HUES64 (cell line): ENCODE measurements around the gene LRP1.
A peak's percentile ranks its signal among the peaks of the same experiment; 100 is the strongest.

ENCODE experiments used
- H3K27ac ChIP-seq: 2 replicates; pipeline ENCODE4 v1.7.0; 2013; ENCODE audit warnings: low read depth, low read length, inconsistent platforms
- H3K27me3 ChIP-seq: 2 replicates; pipeline ENCODE4 v1.6.1; 2013; ENCODE audit warnings: mild to moderate bottlenecking, low read length; ENCODE audit not compliant: insufficient read depth
- H3K36me3 ChIP-seq: 2 replicates; pipeline ENCODE4 v1.6.1; 2013; ENCODE audit warnings: mild to moderate bottlenecking, low read length; ENCODE audit not compliant: insufficient read depth
- H3K4me1 ChIP-seq: 2 replicates; pipeline ENCODE4 v1.6.1; 2013; ENCODE audit warnings: mild to moderate bottlenecking, low read length, moderate library complexity; ENCODE audit not compliant: insufficient read depth
- H3K4me3 ChIP-seq: 2 replicates; pipeline ENCODE4 v1.5.1; 2013; ENCODE audit warnings: mild to moderate bottlenecking, low read length, moderate library complexity
- H3K9ac ChIP-seq: 2 replicates; pipeline ENCODE4 v1.6.1; 2013; ENCODE audit warnings: mild to moderate bottlenecking, low read depth, low read length
- H3K9me3 ChIP-seq: 2 replicates; pipeline ENCODE4 v1.6.1; 2013; ENCODE audit warnings: low read depth, low read length; ENCODE audit not compliant: insufficient read depth
- WGBS: fragments of 150-250, 120-280 bp; methylation state at CpG from one replicate; pipeline ENCODE4 v1.1.7; 2013; ENCODE audit warnings: missing lambda C conversion rate; 5-methylcytosine and 5-hydroxymethylcytosine counted together

The LRP1 gene

GRCh38 chr12:57142727-57143126 lies 14.4 kb downstream of the LRP1 start:
- Histone ChIP-seq H3K27me3 (no peaks in the 10 kb centered on the region), H3K4me3 (no peak overlapping the region), H3K36me3 (peaks cover 89% of the 10 kb centered on the region), H3K9me3 (no peaks in the 10 kb centered on the region), H3K27ac (no peak overlapping the region), H3K4me1 (peaks cover 3% of the 10 kb centered on the region; the same call in 1 of the 2 replicates), H3K9ac (no peak overlapping the region)
- WGBS, result 88% methylated on average over 7 of the region's 7 CpGs

DNA sequence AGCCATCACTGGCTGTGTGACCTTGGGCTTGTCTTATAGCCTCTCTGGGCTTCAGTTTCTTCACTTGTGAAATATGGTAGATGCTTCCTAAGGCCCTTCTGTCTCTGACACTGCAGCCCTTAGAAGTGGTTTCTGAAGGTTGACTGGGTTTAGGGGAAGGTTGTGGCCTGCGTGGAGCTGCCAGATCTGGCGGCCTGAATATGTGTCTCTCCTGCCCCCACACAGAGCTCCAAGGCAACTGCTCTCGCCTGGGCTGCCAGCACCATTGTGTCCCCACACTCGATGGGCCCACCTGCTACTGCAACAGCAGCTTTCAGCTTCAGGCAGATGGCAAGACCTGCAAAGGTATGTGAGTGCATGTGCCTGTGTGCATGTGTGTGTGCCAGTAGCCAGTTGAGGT lies 15.2 kb downstream of the LRP1 start:
- Histone ChIP-seq H3K27ac (no peak overlapping the region), H3K4me3 (no peak overlapping the region), H3K9me3 (no peaks in the 10 kb centered on the region), H3K36me3 (peaks cover 91% of the 10 kb centered on the region), H3K9ac (no peak overlapping the region), H3K27me3 (no peaks in the 10 kb centered on the region), H3K4me1 (peaks cover 3% of the 10 kb centered on the region; the same call in 1 of the 2 replicates)
- 96% methylated on average over 4 of the region's 4 CpGs for WGBS

GRCh38 chr12:57145460-57146059 lies 17.3 kb downstream of the LRP1 start:
- Histone ChIP-seq H3K9ac (no peak overlapping the region), H3K27me3 (no peaks in the 10 kb centered on the region), H3K9me3 (no peaks in the 10 kb centered on the region), H3K27ac (no peak overlapping the region), H3K4me3 (no peak overlapping the region), H3K36me3 (peaks cover 88% of the 10 kb centered on the region), H3K4me1 (peaks cover 3% of the 10 kb centered on the region; the same call in 1 of the 2 replicates)
- WGBS, result 90% methylated on average over 10 of the region's 10 CpGs

GRCh38 chr12:57146092-57146491 lies 17.8 kb downstream of the LRP1 start:
- no peak overlapping the region for H3K27ac ChIP-seq
- H3K4me1 ChIP-seq, result peaks cover 3% of the 10 kb centered on the region; the same call in 1 of the 2 replicates
- H3K27me3 ChIP-seq, result no peaks in the 10 kb centered on the region
- H3K4me3 ChIP-seq, result no peak overlapping the region
- no peak overlapping the region for H3K9ac ChIP-seq
- no peaks in the 10 kb centered on the region for H3K9me3 ChIP-seq
- WGBS, result 83% methylated on average over 2 of the region's 2 CpGs
- peaks cover 88% of the 10 kb centered on the region for H3K36me3 ChIP-seq

DNA sequence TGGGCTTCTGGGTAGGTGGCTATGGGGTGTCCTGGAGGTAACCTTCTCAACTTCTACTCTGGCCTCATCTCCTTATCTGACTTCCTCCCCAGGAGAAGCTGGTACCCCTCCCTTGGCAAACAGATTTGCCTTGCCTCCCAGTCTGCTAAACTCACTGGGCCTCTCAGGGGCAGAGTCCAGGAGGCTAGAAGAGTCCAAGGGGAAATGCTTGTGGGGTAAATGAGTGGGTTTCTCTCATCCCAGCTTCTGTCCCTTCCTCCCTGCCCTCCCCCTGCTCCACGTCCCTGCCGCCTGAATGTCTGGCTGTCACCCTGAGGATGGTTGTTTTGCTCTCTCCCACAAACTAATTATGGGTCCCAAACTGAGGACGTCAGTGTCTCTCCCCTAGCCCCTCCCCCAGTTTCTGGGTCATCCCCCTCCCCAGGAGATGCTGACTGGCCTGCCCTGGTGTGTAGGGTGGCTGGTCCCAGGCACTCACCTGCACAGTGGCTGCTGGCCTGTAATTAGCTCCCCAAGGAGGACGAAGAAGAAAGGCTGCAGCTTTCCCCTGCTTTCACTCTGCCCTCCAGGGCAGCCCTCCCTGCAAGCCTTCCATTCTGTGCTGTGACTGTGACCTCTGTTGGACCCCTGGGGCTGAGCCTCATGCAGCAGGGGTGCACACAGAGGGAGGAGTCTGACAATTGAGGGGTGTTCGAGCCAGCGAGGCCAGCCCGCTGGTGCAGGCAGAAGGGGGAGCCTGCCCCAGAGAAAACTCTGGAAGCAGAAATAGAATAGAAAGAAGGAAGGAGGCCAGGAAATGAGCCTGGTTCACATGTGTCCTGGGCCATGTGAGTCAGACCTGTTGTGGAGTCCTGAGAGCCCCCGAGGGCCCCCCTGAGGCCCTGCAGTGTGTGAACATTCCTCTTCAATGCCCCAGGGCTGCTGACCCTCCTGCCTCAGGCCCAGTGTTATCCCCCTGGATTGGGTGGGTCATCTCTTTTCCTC lies 19.0 kb downstream of the LRP1 start, which contains the start of gene LRP1-AS:
Gene LRP1-AS, minus strand, starts transcription at position 659 of the 984 bp plus-strand sequence.
- Histone ChIP-seq H3K4me3 (no peak within 1 kb of the TSS), H3K9me3 (no peaks in the 10 kb centered on the region), H3K27ac (peak within 1 kb of the TSS; percentile 24), H3K9ac (no peak within 1 kb of the TSS), H3K27me3 (no peaks in the 10 kb centered on the region), H3K4me1 (peaks cover 5% of the 10 kb centered on the region; the same call in 1 of the 2 replicates), H3K36me3 (peaks cover 87% of the 10 kb centered on the region)
- 72% methylated on average over 8 of the region's 8 CpGs for WGBS

DNA sequence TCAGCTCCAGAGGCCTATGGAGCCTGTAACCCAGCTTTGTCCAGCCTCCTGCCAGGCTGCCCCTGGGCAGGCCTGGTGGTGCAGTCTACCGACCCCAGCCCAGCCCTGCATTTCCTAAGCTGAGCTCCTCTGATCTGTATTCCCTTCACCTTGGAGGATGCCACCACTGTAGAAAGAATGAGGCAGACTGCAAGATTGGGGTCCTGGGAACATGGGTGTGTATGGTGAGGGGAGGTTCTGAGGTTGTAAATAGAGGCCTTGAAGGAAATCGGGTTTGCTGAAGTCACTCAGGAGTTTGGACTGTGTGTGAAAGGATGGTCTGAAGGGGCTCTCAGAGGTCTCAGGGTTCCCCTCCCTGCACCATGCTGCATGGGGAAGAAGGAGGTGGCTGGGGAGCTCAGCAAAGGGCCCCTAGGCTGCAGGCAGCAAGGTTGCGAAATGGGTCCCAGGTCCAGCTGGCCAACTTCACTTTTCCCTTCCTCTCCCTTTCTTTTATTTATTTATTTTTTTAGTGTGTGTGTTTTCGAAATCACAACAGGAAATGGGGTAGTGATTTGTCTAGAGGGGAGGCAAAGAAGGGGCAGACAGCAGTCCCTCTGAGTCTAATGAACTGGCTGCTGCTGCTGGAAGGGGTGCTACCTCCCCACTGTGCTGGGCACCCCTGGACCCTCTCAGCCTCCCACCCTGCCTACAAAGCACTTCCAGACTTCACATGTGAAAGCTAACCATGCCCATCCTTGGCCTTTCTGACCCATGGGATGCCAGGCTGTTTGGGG lies 20.4 kb downstream of the LRP1 start:
- Histone ChIP-seq H3K4me3 (no peak overlapping the region), H3K9ac (no peak overlapping the region), H3K27me3 (no peaks in the 10 kb centered on the region), H3K36me3 (peaks cover 85% of the 10 kb centered on the region), H3K4me1 (peaks cover 5% of the 10 kb centered on the region; the same call in 1 of the 2 replicates), H3K9me3 (no peaks in the 10 kb centered on the region), H3K27ac (no peak overlapping the region)
- 87% methylated on average over 3 of the region's 4 CpGs for WGBS

DNA sequence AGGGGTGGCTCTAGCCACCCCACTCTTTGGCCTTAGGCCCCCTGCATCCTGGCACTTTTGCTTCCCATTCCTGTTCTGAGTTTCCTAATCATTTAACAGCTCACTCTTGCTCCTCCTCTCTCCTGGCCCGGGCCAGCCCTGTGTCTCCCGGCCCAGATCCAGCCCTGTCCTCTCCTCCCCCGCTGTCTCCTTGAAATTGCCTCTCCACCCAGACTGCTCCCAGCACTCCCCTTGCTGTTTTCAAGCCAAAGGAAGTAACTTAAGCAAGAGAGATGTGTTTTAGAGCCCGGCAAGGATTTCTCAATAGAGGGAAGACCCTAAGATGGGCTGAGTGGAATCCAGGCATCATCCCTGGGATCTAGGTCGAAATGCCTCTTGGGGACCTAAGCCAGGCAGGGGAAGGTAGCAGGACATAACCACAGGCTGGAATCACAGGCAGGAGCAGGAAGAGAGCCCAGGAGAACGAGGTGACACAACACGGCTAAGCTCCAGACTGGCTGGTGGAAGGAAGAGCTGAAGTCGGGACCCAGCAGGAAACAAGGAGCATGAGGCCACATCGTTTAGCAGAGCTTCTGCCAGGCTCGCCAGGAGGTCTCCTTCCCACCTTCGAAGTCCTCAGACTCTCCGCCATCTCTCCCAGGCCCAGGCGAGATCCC lies 21.1 kb downstream of the LRP1 start:
- Histone ChIP-seq H3K27ac (0 out of 2 replicates have a peak overlapping the region, but pooled peaks have one; percentile 10), H3K4me3 (no peak overlapping the region), H3K9me3 (no peaks in the 10 kb centered on the region), H3K9ac (no peak overlapping the region), H3K36me3 (peaks cover 85% of the 10 kb centered on the region), H3K27me3 (no peaks in the 10 kb centered on the region), H3K4me1 (peaks cover 5% of the 10 kb centered on the region; the same call in 1 of the 2 replicates)
- WGBS, result 86% methylated on average over 13 of the region's 13 CpGs

GRCh38 chr12:57150400-57151000 lies 22.2 kb downstream of the LRP1 start:
- Histone ChIP-seq H3K9ac (no peak overlapping the region), H3K27me3 (no peaks in the 10 kb centered on the region), H3K4me1 (peaks cover 5% of the 10 kb centered on the region; the same call in 1 of the 2 replicates), H3K4me3 (no peak overlapping the region), H3K9me3 (no peaks in the 10 kb centered on the region), H3K27ac (no peak overlapping the region), H3K36me3 (peaks cover 85% of the 10 kb centered on the region)
- 88% methylated on average over 6 of the region's 6 CpGs for WGBS

GRCh38 chr12:57151741-57152630 lies 23.7 kb downstream of the LRP1 start:
- peaks cover 85% of the 10 kb centered on the region for H3K36me3 ChIP-seq
- H3K9ac ChIP-seq, result peak overlapping the region; percentile 35
- H3K4me3 ChIP-seq, result no peak overlapping the region
- H3K27ac ChIP-seq, result no peak overlapping the region
- peaks cover 5% of the 10 kb centered on the region; the same call in 1 of the 2 replicates for H3K4me1 ChIP-seq
- H3K27me3 ChIP-seq, result no peaks in the 10 kb centered on the region
- no peaks in the 10 kb centered on the region for H3K9me3 ChIP-seq
- WGBS, result 90% methylated on average over 17 of the region's 17 CpGs
